H4 (cell line): ENCODE data around the gene PDE10A. TPM values are rescaled to one million over a fixed set of nuclear protein-coding genes. Genes with fewer than 3 reads are reported as not detected.
A peak's percentile ranks its signal among the peaks of the same experiment; 100 is the strongest.

Experiments used
- DNase-seq: peaks from one replicate; pipeline ENCODE4 v3.0.0-alpha.2; 2015; ENCODE audit warnings: low spot score
- total RNA-seq: library from RNA; depleted of rRNA; stranded (reverse); fragments of >200 nt; shearing (Covaris generic); gene quantifications from 2 replicates; pipeline ENCODE4 v1.2.3, GENCODE V29; 2014

Gene PDE10A
- total RNA-seq, 1 experiment from 2014 or later = 2.1 TPM

GRCh38 chr6:165401092-165401491 lies 261.9 kb downstream of the PDE10A start:
- DNase-seq = no peak

- no peak for DNase-seq
Measured at GRCh38 chr6:165390475-165390874, 272.6 kb downstream of the PDE10A start.

- no peak for DNase-seq
Measured at GRCh38 chr6:165389534-165389933, 273.5 kb downstream of the PDE10A start.

- DNase-seq = no peak
Measured at GRCh38 chr6:165383323-165383722, 279.7 kb downstream of the PDE10A start.

- no peak for DNase-seq
Measured at GRCh38 chr6:165376100-165376499, 286.9 kb downstream of the PDE10A start.

GRCh38 chr6:165365371-165365770 lies 297.7 kb downstream of the PDE10A start:
- DNase-seq = no peak

GRCh38 chr6:165345700-165346099 lies 317.3 kb downstream of the PDE10A start:
- DNase-seq = no peak

- DNase-seq = no peak
Measured at GRCh38 chr6:165340532-165340931, 322.5 kb downstream of the PDE10A start.

GRCh38 chr6:165325609-165326008 lies 337.4 kb downstream of the PDE10A start:
- DNase-seq = no peak

- DNase-seq = peak; percentile 1
Measured at GRCh38 chr6:165321555-165322145, 341.4 kb downstream of the PDE10A start.

GRCh38 chr6:165321150-165321549 lies 341.9 kb downstream of the PDE10A start:
- DNase-seq = peak; percentile 0

GRCh38 chr6:165317723-165318122 lies 345.3 kb downstream of the PDE10A start:
- DNase-seq = no peak

GRCh38 chr6:165308926-165309731 lies 353.9 kb downstream of the PDE10A start, which contains the start of gene C6orf118:
C6orf118 (minus strand) TSS chr6:165309605; CDS start chr6:165309586, 19 bp downstream.
- peak; percentile 65 for DNase-seq

GRCh38 chr6:165306955-165307354 lies 356.1 kb downstream of the PDE10A start:
- DNase-seq = peak; percentile 0

GRCh38 chr6:165301372-165302246 lies 361.4 kb downstream of the PDE10A start:
- no peak for DNase-seq

GRCh38 chr6:165300422-165300936 lies 362.6 kb downstream of the PDE10A start:
- no peak for DNase-seq

GRCh38 chr6:165298875-165299274 lies 364.2 kb downstream of the PDE10A start:
- no peak for DNase-seq

- no peak for DNase-seq
Measured at GRCh38 chr6:165298402-165298801, 364.6 kb downstream of the PDE10A start.

- DNase-seq = no peak
Measured at GRCh38 chr6:165292657-165293056, 370.4 kb downstream of the PDE10A start.
